ENCODE results near the gene PRKCG.
A peak's percentile ranks its signal among the peaks of the same experiment; 100 is the strongest.

Gene PRKCG

GRCh38 chr19:53870485-53870844 is 11.5 kb upstream of the PRKCG start:
- peak in 3 of 58 donors; percentile 0 to 6 (median 5) for DNase-seq

GRCh38 chr19:53871454-53871853 is 10.5 kb upstream of the PRKCG start:
- DNase-seq: no peak

- no peak for DNase-seq
Observed at GRCh38 chr19:53872762-53873161, 9.2 kb upstream of the PRKCG start.

GRCh38 chr19:53873773-53874605 is 8.0 kb upstream of the PRKCG start:
- DNase-seq: no peak

GRCh38 chr19:53874606-53874990 is 7.4 kb upstream of the PRKCG start:
- DNase-seq: no peak

GRCh38 chr19:53875602-53876325 is 6.2 kb upstream of the PRKCG start:
- no peak for DNase-seq

- DNase-seq: no peak
Observed at GRCh38 chr19:53876651-53877224, 5.3 kb upstream of the PRKCG start.

- no peak for DNase-seq
Observed at GRCh38 chr19:53877361-53877766, 4.6 kb upstream of the PRKCG start.

- no peak for DNase-seq
Observed at GRCh38 chr19:53878776-53879139, 3.2 kb upstream of the PRKCG start.

GRCh38 chr19:53879140-53880081 is 2.6 kb upstream of the PRKCG start:
- peak; percentile 72 to 97 (median 90) for DNase-seq

- no peak for DNase-seq
Observed at GRCh38 chr19:53880711-53881481, 1.1 kb upstream of the PRKCG start.

GRCh38 chr19:53882391-53883050 is 524 bp downstream of the PRKCG start:
- DNase-seq: no peak

GRCh38 chr19:53883231-53883661 is 1.2 kb downstream of the PRKCG start:
- DNase-seq: peak in 18 of 58 donors; percentile 10 to 68 (median 22)

GRCh38 chr19:53883741-53884140 is 1.7 kb downstream of the PRKCG start:
- no peak for DNase-seq

GRCh38 chr19:53884256-53884655 is 2.3 kb downstream of the PRKCG start:
- DNase-seq: no peak

GRCh38 chr19:53885036-53885435 is 3.0 kb downstream of the PRKCG start:
- no peak for DNase-seq

GRCh38 chr19:53892301-53892980 is 10.4 kb downstream of the PRKCG start:
- DNase-seq: no peak

GRCh38 chr19:53892981-53893325 is 11.0 kb downstream of the PRKCG start:
- DNase-seq: no peak

- DNase-seq: no peak
Observed at GRCh38 chr19:53894707-53895106, 12.7 kb downstream of the PRKCG start.

Data from anterior cingulate cortex (tissue), 58 donors.